Breast epithelium (tissue), 3 donors: ENCODE measurements around the gene SLC35A2.

Source experiments
- CTCF ChIP-seq, 3 donors: fragments of 450-650 bp; IDR thresholded peaks; one replicate each; pipeline ENCODE4 v1.5.1; 2016 to 2017; ENCODE audit warnings: antibody characterized with exemption in 3 of 3, mild to moderate bottlenecking in 3 of 3, moderate library complexity in 3 of 3
- POLR2A ChIP-seq: fragments of 450-650 bp; IDR thresholded peaks from one replicate; pipeline ENCODE4 v1.6.1; 2016; ENCODE audit warnings: antibody characterized with exemption, mild to moderate bottlenecking, moderate library complexity
- POLR2AphosphoS5 ChIP-seq, 3 donors: sonication (generic); formaldehyde crosslinking; IDR thresholded peaks; one replicate each; pipeline ENCODE4 v1.6.1; 2017; ENCODE audit warnings: antibody characterized with exemption in 3 of 3

GRCh38 chrX:48960291-48960690, 48.8 kb upstream of the SLC35A2 start:
- no peak for TF ChIP-seq CTCF (IDR thresholded peaks at IDR 0.05)
- TF ChIP-seq POLR2A, result no peak
- TF ChIP-seq POLR2AphosphoS5 (IDR thresholded peaks at IDR 0.05), result no peak
